Cardiac muscle cell (in vitro differentiated cells and primary cell): Measurements from ENCODE around the gene CCDC182. TPM values are rescaled to one million over a fixed set of nuclear protein-coding genes. Genes with fewer than 3 reads are reported as not detected.

ENCODE experiments used
- DNase-seq, 2 donors: peaks; one replicate each; pipeline versions ENCODE4 v3.0.0 to v3.0.0-alpha.2; 2010 to 2017; ENCODE audit warnings: low read depth in 1 of 2, low spot score in 1 of 2
- H3K27ac ChIP-seq: fragments of 200-600 bp; sonication (generic); 2 replicates; pipeline ENCODE4 v1.5.1; 2016
- H3K27me3 ChIP-seq: fragments of 200-600 bp; sonication (generic); 2 replicates; pipeline ENCODE4 v1.6.0; 2016; ENCODE audit warnings: control low read depth
- H3K36me3 ChIP-seq: fragments of 200-600 bp; sonication (generic); 2 replicates; pipeline ENCODE4 v1.5.1; 2016; ENCODE audit warnings: control low read depth
- H3K4me1 ChIP-seq: fragments of 200-600 bp; sonication (generic); 2 replicates; pipeline ENCODE4 v1.8.1; 2017; ENCODE audit warnings: low read depth, mild to moderate bottlenecking, mixed run types
- H3K4me3 ChIP-seq: fragments of 200-600 bp; sonication (generic); 2 replicates; pipeline ENCODE4 v1.5.1; 2016; ENCODE audit warnings: mild to moderate bottlenecking
- H3K9me3 ChIP-seq: fragments of 200-600 bp; sonication (generic); 2 replicates; pipeline ENCODE4 v1.5.1; 2017; ENCODE audit warnings: low read depth, mild to moderate bottlenecking, control low read depth
- polyA plus RNA-seq: library from polyadenylated mRNA; unstranded; fragments of >200 nt; fragmentation: Nextera tagmentation; extraction: Ambion mirVana; gene quantifications from 2 replicates; pipeline ENCODE4 v1.2.1, GENCODE V29; 2016
- total RNA-seq: library from RNA; depleted of rRNA; stranded (reverse); fragments of >200 nt; gene quantifications from 2 replicates; pipeline ENCODE4 v1.2.3, GENCODE V29; 2016
- TF ChIP-seq, protein P1 (sequence below): IDR thresholded peaks from 2 replicates; pipeline ENCODE4 v1.5.1; 2012; ENCODE audit warnings: low read depth, mild to moderate bottlenecking, low read length

Gene CCDC182
- total and polyA plus RNA-seq, 2 experiments from 2014 or later, result not detected

DNA sequence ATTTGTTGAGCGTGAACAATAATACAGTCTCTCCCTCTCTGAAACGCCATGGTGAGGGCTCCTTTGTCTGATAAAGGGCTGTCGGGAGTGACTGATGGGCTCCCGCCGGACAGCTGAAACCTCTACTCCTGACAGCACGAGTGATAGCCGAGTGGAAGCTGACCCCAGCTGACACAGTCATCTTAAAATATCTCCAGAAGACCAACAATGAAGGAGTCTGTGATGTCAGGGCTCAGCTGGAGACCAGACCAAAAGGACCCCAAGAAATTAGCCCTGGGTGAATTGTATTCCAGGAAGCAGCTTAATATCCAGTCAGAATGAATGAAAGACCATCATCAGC is 22.4 kb downstream of the CCDC182 start:
- no peak overlapping the region for H3K27ac ChIP-seq
- TF ChIP-seq, protein P1, sequence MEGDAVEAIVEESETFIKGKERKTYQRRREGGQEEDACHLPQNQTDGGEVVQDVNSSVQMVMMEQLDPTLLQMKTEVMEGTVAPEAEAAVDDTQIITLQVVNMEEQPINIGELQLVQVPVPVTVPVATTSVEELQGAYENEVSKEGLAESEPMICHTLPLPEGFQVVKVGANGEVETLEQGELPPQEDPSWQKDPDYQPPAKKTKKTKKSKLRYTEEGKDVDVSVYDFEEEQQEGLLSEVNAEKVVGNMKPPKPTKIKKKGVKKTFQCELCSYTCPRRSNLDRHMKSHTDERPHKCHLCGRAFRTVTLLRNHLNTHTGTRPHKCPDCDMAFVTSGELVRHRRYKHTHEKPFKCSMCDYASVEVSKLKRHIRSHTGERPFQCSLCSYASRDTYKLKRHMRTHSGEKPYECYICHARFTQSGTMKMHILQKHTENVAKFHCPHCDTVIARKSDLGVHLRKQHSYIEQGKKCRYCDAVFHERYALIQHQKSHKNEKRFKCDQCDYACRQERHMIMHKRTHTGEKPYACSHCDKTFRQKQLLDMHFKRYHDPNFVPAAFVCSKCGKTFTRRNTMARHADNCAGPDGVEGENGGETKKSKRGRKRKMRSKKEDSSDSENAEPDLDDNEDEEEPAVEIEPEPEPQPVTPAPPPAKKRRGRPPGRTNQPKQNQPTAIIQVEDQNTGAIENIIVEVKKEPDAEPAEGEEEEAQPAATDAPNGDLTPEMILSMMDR, result no peak

DNA sequence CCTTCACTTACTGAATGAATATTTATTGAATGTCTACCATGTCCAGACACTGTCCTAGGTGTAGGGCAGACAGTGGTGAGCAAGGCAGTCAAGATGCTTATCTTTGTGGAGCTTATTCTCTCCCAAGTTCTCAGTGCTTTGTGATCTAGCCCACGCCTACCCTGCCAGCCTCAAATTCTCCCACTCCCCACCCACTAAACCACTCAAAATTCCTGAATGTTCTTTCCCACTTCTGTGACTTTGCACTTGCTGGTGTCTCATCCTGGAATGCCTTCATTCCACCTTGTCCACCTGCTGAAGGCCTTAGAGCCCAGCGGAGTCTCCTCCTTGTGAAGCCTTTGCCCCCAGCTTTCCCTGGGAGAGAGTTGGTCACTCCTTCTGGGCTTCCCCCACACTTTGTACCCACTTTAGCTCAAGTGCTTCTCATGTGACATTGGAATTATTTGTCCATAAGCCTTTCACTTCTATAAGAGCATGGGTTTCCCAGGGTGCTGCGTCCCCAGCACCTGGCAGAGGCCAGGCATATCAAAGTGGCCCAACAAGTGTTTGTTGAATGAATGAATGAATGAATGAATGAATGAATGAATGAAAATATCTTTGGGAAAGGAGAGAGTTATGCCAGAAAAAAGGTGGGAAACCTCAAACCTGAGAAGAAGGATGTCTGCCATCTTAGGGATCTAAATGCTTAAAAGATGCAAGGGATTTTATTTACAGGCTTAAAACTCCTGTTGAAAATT is 23.0 kb downstream of the CCDC182 start:
- DNase-seq, result peak in 1 of 2 donors; percentile 69
- H3K4me1 ChIP-seq, result peaks cover 21% of the 10 kb centered on the region
- H3K27ac ChIP-seq, result no peak overlapping the region
- TF ChIP-seq, protein P1, result no peak
- no peaks in the 10 kb centered on the region for H3K9me3 ChIP-seq
- no peak overlapping the region for H3K4me3 ChIP-seq
- H3K27me3 ChIP-seq, result peaks cover 7% of the 10 kb centered on the region
- no peaks in the 10 kb centered on the region for H3K36me3 ChIP-seq

More for the DNA sequence above, 22.4 kb downstream of the CCDC182 start:
- no peak overlapping the region for H3K4me3 ChIP-seq
- H3K4me1 ChIP-seq, result peaks cover 21% of the 10 kb centered on the region
- DNase-seq, result no peak
- no peaks in the 10 kb centered on the region for H3K36me3 ChIP-seq
- H3K27me3 ChIP-seq, result peaks cover 7% of the 10 kb centered on the region
- no peaks in the 10 kb centered on the region for H3K9me3 ChIP-seq

DNA sequence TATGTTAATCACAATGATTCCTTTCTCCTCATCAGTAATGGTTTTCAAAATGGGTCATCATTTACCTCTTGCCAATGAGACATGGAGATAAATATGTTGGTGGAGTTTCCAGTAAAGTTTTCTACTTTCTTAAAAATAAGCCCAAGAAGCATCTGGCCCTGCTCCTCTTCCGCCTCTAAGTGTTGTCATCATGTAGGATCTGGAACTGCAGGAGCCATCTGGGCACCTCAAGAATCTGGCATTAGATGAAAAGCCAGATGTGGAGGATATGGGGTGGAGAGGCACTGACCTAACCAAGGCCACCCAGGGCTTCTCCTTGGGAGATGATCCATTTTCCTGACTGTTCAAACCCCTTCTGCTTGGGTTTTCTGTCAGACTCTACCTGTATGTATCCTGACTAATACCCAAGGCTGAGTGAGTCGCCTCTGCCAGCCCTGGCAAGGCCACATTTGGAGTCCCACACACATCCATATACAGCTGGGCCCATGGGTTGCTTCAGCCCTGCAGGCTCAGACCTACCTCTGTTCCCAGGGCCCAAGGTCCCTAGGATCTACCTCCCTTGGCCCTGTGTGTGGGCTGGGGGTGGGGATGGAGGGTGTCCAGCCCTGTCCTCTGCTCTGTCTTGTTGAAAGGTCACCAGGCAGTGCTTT is 24.6 kb downstream of the CCDC182 start:
- TF ChIP-seq, protein P1, result no peak
- no peaks in the 10 kb centered on the region for H3K36me3 ChIP-seq
- H3K27ac ChIP-seq, result no peak overlapping the region
- peaks cover 21% of the 10 kb centered on the region for H3K4me1 ChIP-seq
- no peaks in the 10 kb centered on the region for H3K9me3 ChIP-seq
- no peak for DNase-seq
- no peak overlapping the region for H3K4me3 ChIP-seq
- peaks cover 12% of the 10 kb centered on the region for H3K27me3 ChIP-seq

DNA sequence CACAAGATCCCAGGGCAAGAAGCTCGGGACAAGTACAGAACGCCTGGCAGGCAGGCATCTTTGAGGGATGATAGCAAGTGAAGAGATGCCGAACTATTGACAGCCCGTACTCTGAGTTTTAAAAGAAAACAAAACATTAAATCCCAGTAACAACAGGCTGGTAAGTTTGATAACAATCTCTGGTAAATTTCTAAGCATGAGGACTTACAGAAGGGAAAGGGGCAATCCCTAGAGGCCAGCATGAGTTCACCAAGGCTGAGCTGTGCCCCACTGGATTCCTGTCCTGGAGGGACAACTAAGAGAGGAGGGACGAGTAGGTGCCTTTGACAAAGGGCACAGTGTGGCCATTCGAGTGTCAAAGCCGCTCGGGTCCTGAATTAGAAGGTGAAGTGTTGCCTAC is 26.2 kb downstream of the CCDC182 start:
- H3K27ac ChIP-seq, result no peak overlapping the region
- no peaks in the 10 kb centered on the region for H3K9me3 ChIP-seq
- no peak overlapping the region for H3K4me3 ChIP-seq
- no peaks in the 10 kb centered on the region for H3K36me3 ChIP-seq
- peaks cover 13% of the 10 kb centered on the region for H3K27me3 ChIP-seq
- TF ChIP-seq, protein P1, result no peak
- H3K4me1 ChIP-seq, result peaks cover 18% of the 10 kb centered on the region
- no peak for DNase-seq

DNA sequence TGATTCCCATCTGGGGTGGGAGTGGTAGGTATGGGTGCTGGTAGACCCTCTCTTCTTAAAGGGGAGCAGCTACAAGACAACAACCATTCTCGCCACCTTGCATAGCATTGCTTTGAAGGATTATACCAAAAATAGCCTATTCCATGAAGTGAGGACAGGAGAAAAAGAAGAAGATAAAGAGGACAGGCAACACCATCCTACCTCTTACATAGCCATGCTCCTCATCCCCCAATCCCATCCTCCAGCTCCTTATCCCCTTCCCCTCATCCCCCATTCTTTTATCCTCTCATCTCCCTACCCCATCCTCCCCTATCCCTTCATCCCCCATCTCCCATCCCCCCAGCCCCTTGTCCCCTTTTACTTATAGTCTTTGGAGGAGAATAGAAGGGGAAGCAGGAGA is 29.1 kb downstream of the CCDC182 start:
- H3K27ac ChIP-seq, result no peak overlapping the region
- H3K27me3 ChIP-seq, result peaks cover 19% of the 10 kb centered on the region
- no peaks in the 10 kb centered on the region for H3K4me1 ChIP-seq
- DNase-seq, result no peak
- no peaks in the 10 kb centered on the region for H3K36me3 ChIP-seq
- no peak overlapping the region for H3K4me3 ChIP-seq
- TF ChIP-seq, protein P1, result no peak
- H3K9me3 ChIP-seq, result no peaks in the 10 kb centered on the region
